Thyroid gland (tissue), 4 donors: ENCODE data around the gene MACROD1. TPM values are rescaled to one million over a fixed set of nuclear protein-coding genes. Genes with fewer than 3 reads are reported as not detected.

Experiments
- DNase-seq, 2 donors: peaks; one replicate each; pipeline ENCODE4 v3.0.0-alpha.2; 2019
- H3K27ac ChIP-seq, 3 donors: fragments of 200-600 bp; sonication (generic); 1 replicate in 2 of 3; 2 replicates in 1 of 3; pipeline ENCODE4 v1.5.1; 2016 to 2019; ENCODE audit warnings: mild to moderate bottlenecking in 1 of 3, moderate library complexity in 1 of 3
- H3K27me3 ChIP-seq: fragments of 200-600 bp; sonication (generic); one replicate; pipeline ENCODE4 v1.5.1; 2019
- H3K36me3 ChIP-seq, 2 donors: fragments of 200-600 bp; sonication (generic); one replicate each; pipeline ENCODE4 v1.5.1; 2016 to 2019
- H3K4me1 ChIP-seq, 2 donors: fragments of 200-600 bp; sonication (generic); one replicate each; pipeline ENCODE4 v1.5.1; 2017 to 2019
- H3K4me3 ChIP-seq, 3 donors: fragments of 200-600 bp; sonication (generic); replicated peaks in 1 of 3; 1 replicate in 2 of 3; 2 replicates in 1 of 3; pipeline ENCODE4 v1.5.1; 2016; ENCODE audit warnings: mild to moderate bottlenecking in 1 of 3
- H3K9me3 ChIP-seq: fragments of 200-600 bp; sonication (generic); one replicate; pipeline ENCODE4 v1.5.1; 2017
- POLR2A ChIP-seq, 2 donors: fragments of 450-650 bp; IDR thresholded peaks; one replicate each; pipeline ENCODE4 v1.6.1; 2017; ENCODE audit warnings: antibody characterized with exemption in 2 of 2, mild to moderate bottlenecking in 2 of 2, moderate library complexity in 1 of 2
- WGBS, 2 donors: methylation state at CpG; one replicate each; pipeline ENCODE4 v1.1.5; 2017; 5-methylcytosine and 5-hydroxymethylcytosine counted together
- intact Hi-C: fragments of 100-400 bp; cut with DNase I; formaldehyde crosslinking; loops from one replicate; pipeline ENCODE4 v1.15.1; 2023
- total RNA-seq, 4 donors: library from RNA; depleted of rRNA; stranded (reverse); fragments of >200 nt; gene quantifications; one replicate each; pipeline ENCODE4 v1.2.3, GENCODE V29; 2016
- TF ChIP-seq, protein P1 (sequence below), 6 experiments: fragments of 200-600 bp in 3 of 6; fragments of 450-650 bp in 3 of 6; sonication (generic) in 3 of 6; IDR thresholded peaks; one replicate each; pipeline ENCODE4 v1.5.1; 2016 to 2019; ENCODE audit warnings: antibody characterized with exemption in 6 of 6, mild to moderate bottlenecking in 2 of 6, inconsistent platforms in 1 of 6, moderate library complexity in 1 of 6

MACROD1 gene
- total RNA-seq, 4 donors from 2014 or later, result 62.5 to 89.5 (median 70.0) TPM

GRCh38 chr11:64099436-64099835, 66.5 kb downstream of the MACROD1 start:
- H3K9me3 ChIP-seq, result no peaks in the 10 kb centered on the region
- no peak overlapping the region for H3K27ac ChIP-seq
- TF ChIP-seq, protein P1, sequence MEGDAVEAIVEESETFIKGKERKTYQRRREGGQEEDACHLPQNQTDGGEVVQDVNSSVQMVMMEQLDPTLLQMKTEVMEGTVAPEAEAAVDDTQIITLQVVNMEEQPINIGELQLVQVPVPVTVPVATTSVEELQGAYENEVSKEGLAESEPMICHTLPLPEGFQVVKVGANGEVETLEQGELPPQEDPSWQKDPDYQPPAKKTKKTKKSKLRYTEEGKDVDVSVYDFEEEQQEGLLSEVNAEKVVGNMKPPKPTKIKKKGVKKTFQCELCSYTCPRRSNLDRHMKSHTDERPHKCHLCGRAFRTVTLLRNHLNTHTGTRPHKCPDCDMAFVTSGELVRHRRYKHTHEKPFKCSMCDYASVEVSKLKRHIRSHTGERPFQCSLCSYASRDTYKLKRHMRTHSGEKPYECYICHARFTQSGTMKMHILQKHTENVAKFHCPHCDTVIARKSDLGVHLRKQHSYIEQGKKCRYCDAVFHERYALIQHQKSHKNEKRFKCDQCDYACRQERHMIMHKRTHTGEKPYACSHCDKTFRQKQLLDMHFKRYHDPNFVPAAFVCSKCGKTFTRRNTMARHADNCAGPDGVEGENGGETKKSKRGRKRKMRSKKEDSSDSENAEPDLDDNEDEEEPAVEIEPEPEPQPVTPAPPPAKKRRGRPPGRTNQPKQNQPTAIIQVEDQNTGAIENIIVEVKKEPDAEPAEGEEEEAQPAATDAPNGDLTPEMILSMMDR (IDR thresholded peaks at IDR 0.05), result no peak
- no peak for TF ChIP-seq POLR2A (IDR thresholded peaks at IDR 0.05)
- no peaks in the 10 kb centered on the region for H3K27me3 ChIP-seq
- WGBS, 2 donors, result 97% methylated on average over 4 of the region's 4 CpGs
- intact Hi-C loops, result no loop called here
- DNase-seq, result no peak
- H3K4me1 ChIP-seq, result peaks cover 76 to 85% of the 10 kb centered on the region in 2 donors
- H3K36me3 ChIP-seq, result no peaks in the 10 kb centered on the region
- no peak overlapping the region for H3K4me3 ChIP-seq

GRCh38 chr11:64098318-64098831, 67.5 kb downstream of the MACROD1 start:
- intact Hi-C loops, result no loop called here
- Histone ChIP-seq H3K4me1 (peaks cover 75 to 85% of the 10 kb centered on the region in 2 donors), H3K36me3 (no peaks in the 10 kb centered on the region), H3K27ac (peak overlapping the region; percentile 64 to 87 (median 81)), H3K4me3 (no peak overlapping the region), H3K9me3 (no peaks in the 10 kb centered on the region), H3K27me3 (no peaks in the 10 kb centered on the region)
- TF ChIP-seq, protein P1 (IDR thresholded peaks at IDR 0.05), result no peak
- no peak for TF ChIP-seq POLR2A (IDR thresholded peaks at IDR 0.05)
- no peak for DNase-seq
- WGBS, 2 donors, result 79 to 88% methylated on average over 6 of the region's 6 CpGs

- 45 to 57% methylated on average over 19 to 21 of the region's 25 CpGs for WGBS, 2 donors
- TF ChIP-seq, protein P1 (IDR thresholded peaks at IDR 0.05), result no peak
- TF ChIP-seq POLR2A (IDR thresholded peaks at IDR 0.05), result no peak
- H3K27ac ChIP-seq, result peak overlapping the region; percentile 64 to 87 (median 81)
- H3K9me3 ChIP-seq, result no peaks in the 10 kb centered on the region
- peak; percentile 48 to 55 for DNase-seq
- no peak overlapping the region for H3K4me3 ChIP-seq
- intact Hi-C loops, result no loop called here
- no peaks in the 10 kb centered on the region for H3K27me3 ChIP-seq
- H3K4me1 ChIP-seq, result peaks cover 74 to 86% of the 10 kb centered on the region in 2 donors
- H3K36me3 ChIP-seq, result no peaks in the 10 kb centered on the region
These were observed 68.2 kb downstream of the MACROD1 start for GRCh38 chr11:64097468-64098317.

DNA sequence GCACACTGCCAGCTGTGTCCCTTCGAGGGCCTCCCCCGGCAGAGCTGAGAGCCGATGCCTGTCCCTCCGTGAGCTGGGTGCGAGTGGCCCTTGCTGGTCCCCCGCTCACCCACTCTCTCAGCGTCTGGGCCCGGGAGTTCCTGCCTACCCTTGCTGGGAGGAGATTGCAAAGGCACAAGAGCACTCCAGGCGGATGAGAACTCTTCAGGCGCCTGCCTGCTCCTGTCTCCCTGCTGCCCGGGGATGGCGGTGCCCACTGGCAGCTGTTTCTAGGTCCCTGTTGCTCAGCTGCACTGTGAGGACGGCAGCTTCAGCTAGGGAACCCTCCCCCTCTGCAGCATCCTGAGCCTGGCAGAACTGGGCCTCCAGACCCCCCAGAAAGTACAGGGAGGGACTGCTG, 69.1 kb downstream of the MACROD1 start:
- H3K9me3 ChIP-seq, result no peaks in the 10 kb centered on the region
- peaks cover 68 to 83% of the 10 kb centered on the region in 2 donors for H3K4me1 ChIP-seq
- no peaks in the 10 kb centered on the region for H3K27me3 ChIP-seq
- DNase-seq, result peak; percentile 86 to 89
- TF ChIP-seq, protein P1 (IDR thresholded peaks at IDR 0.05), result no peak
- TF ChIP-seq POLR2A (IDR thresholded peaks at IDR 0.05), result peak in 1 of 2 donors; percentile 39
- intact Hi-C loops, result no loop called here
- no peak overlapping the region for H3K4me3 ChIP-seq
- H3K27ac ChIP-seq, result peak overlapping the region; percentile 38 to 87 (median 81)
- 14 to 40% methylated on average over 10 to 11 of the region's 13 CpGs for WGBS, 2 donors
- no peaks in the 10 kb centered on the region for H3K36me3 ChIP-seq

DNA sequence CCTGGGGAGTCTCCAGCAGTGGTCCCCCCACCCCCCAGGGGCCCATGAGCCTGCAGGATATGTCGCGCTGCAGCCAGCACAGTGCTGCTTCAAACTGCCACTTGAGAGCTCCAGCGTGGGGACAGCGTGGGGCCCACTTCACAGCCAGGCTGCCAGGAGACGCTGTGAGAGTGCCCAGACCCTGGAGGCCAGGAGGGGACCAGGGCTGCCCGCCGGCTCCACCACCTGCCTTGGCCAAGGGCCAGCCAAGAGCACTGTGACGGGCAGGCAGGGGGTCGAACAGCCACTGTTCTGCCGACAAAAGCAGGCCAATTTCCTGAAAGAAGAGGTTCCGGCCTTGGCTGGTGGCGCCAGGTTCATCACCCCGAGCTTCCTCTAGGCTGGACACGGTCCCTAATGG, 70.0 kb downstream of the MACROD1 start:
- Histone ChIP-seq H3K27ac (peak overlapping the region; percentile 38 to 87 (median 81)), H3K4me3 (no peak overlapping the region), H3K36me3 (no peaks in the 10 kb centered on the region), H3K27me3 (no peaks in the 10 kb centered on the region), H3K4me1 (peaks cover 61 to 76% of the 10 kb centered on the region in 2 donors), H3K9me3 (no peaks in the 10 kb centered on the region)
- DNase-seq, result peak; percentile 87 to 92
- TF ChIP-seq, protein P1 (IDR thresholded peaks at IDR 0.05), result no peak
- no peak for TF ChIP-seq POLR2A (IDR thresholded peaks at IDR 0.05)
- WGBS, 2 donors, result 15 to 53% methylated on average over 4 to 7 of the region's 14 CpGs
- intact Hi-C loops, result no loop called here
